Right renal pelvis (tissue), 4 donors: ENCODE data around the gene C6orf62. TPM values are rescaled to one million over a fixed set of nuclear protein-coding genes. Genes with fewer than 3 reads are reported as not detected.
"Not testable (repeated sequence)": the region's sequence is repeated elsewhere in the genome, so short reads cannot be mapped to it uniquely, and the experiment has no call there.

Source experiments
- DNase-seq, 4 donors: peaks; one replicate each; pipeline ENCODE4 v3.0.0-alpha.2; 2013; ENCODE audit warnings: low read depth in 4 of 4, low spot score in 3 of 4, missing footprints in 1 of 4
- polyA plus RNA-seq, 4 donors: library from polyadenylated mRNA; unstranded; fragments of 120-200 nt; gene quantifications; one replicate each; pipeline ENCODE4 v1.2.1, GENCODE V29; 2013; ENCODE audit not compliant: insufficient read length in 4 of 4

C6orf62 gene
- polyA plus RNA-seq = 100 to 1,000 TPM; 125 to 155 (median 140) TPM

GRCh38 chr6:24719125-24719971, at the start of gene C6orf62:
C6orf62 (minus strand) TSS chr6:24719154; CDS start chr6:24718668, 486 bp downstream.
- DNase-seq = peak in 1 of 4 donors; percentile 16

DNA sequence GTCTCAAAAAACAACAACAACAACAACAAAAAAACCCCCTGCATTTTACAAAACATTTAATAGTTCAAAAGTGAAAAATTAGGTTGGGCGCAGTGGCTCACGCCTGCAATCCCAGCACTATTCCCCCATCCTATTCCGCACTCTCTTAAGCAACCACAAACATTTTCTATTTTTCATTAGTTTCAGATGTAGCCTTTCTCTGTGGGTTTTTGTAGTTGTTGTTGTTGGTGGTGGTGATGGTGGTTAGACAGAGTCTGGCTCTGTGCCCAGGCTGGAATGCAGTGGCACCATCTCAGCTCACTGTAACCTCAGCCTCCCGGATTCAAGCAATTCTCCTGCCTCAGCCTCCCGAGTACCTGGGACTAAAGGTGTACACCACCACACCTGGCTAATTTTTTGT, 49.4 kb upstream of the C6orf62 start:
- no peak for DNase-seq

DNA sequence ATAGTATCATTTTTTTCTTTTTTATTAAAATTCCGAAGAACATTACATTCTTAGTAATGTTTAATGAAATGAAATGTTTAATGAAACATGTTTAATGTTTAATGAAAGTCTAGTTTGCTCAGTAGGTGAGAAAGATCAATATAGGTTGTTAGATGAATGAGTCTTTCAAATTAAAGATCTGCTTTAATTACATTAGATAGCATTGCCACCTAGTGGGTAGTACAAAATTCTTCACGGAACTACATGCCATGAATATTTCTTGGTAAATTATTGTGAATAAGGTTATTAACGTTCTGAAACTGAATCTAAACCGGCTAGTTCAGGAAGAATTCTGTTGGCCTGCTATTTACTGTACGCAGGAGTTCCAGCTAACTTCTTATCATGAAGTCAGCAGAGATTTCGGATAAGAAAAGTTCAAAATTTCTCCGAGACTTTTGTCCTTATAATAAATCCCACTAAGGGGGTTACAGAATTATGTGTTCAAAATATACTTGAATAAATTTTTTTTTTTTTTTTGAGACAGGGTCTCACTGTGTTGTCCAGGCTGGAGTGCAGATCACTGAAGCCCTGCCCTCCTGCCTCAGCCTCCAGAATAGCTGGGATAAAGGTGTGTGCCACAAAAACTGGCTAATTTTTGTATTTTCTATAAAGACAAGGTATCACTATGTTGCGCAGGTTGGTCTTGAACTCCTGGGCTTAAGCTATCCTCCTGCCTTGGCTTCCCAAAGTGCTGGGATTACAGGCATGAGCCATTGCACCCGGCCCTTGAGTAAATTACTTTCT, 47.9 kb upstream of the C6orf62 start:
- DNase-seq = no peak

GRCh38 chr6:24765968-24766367, 47.0 kb upstream of the C6orf62 start:
- not testable (repeated sequence) for DNase-seq

DNA sequence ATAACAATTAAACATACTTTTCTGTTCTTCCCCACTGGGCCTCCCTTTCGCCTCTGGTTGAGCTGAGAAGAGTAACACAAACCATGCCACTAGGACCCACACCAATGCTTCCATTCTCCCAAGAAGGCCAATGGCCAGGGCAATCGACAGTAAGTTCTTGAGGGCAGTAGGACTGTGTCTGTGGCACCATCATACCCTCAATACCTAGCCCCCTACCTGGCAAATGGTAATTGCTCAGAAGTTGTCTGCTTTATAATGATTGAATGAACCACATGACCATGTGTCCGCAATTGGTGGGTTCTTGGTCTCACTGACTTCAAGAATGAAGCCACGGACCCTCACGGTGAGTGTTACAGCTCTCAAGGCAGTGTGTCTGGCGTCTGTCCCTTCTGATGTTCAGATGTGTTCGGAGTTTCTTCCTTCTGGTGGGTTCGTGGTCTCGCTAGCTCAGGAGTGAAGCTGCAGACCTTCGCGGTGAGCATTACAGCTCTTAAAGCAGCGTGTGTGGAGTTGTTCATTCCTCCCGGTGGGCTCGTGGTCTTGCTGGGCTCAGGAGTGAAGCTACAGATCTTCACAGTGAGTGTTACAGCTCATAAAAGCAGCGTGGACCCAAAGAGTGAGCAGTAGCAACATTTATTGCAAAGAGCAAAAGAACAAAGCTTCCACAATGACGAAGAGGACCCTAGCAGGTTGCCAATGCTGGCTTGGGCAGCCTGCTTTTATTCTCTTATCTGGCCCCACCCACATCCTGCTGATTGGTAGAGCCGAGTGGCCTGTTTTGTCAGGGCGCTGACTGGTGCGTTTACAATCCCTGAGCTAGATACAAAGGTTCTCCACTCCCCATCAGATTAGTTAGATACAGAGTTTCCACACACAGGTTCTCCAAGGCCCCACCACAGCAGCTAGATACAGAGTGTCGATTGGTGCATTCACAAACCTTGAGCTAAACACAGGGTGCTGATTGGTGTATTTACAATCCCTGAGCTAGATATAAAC, 46.2 kb upstream of the C6orf62 start:
- DNase-seq = not testable (repeated sequence)

DNA sequence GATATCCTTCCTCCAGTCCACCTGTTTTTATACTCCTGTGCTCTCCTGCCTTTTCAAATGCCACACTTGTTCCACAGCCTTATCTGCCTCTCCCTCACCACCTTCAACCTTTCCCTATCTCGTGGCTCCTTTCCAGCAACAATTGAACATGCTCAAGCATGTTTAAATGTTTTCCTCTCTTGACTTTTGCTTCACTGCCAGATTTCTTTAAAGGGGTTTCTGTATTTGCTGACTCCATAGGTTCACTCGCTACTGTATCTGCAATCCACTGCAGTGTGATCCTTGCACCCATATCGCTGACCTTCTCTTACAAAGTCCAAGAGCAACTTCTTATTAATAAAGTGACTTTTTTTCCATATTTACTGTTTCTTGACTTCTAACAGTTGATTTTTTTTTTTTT, 44.6 kb upstream of the C6orf62 start:
- no peak for DNase-seq

DNA sequence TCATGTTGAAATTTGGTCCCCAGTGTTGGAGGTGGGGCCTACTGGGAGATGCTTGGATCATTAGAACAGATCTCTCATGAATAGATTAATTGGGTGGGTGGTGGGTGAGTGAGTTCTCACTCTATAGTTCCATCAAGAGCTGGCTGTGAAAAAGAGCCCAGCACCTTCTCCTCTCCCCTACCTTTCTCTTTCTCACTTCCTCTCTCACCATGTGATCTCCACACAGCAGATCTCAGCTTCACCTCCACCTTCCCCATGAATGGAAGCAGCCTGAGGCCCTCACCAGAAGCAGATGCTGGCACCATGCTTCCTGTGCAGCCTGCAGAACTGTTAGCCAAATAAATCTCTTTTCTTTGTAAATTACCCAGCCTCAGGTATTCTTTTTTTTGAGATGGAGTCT, 42.9 kb upstream of the C6orf62 start:
- DNase-seq = no peak

GRCh38 chr6:24761193-24761835, 42.4 kb upstream of the C6orf62 start:
- no peak for DNase-seq

GRCh38 chr6:24760210-24760609, 41.3 kb upstream of the C6orf62 start:
- no peak for DNase-seq

DNA sequence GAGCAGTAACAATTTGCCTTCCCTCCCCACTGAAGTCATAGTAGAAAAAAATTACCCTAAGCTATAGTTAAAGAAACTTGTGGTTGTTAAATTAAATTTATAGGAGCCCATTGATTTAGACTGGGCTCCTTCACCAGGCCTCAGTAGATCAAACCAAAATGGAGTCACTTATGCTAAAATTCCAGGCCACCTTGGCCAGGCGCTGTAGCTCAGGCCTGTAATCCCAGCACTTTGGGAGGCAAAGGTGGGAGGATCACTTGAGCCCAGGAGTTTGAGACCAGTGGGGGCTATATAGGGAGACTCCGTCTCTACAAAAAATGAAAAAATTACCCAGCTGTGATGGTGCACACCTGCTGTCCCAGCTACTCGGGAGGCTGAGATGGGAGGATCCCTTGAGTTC, 40.8 kb upstream of the C6orf62 start:
- DNase-seq = no peak

DNA sequence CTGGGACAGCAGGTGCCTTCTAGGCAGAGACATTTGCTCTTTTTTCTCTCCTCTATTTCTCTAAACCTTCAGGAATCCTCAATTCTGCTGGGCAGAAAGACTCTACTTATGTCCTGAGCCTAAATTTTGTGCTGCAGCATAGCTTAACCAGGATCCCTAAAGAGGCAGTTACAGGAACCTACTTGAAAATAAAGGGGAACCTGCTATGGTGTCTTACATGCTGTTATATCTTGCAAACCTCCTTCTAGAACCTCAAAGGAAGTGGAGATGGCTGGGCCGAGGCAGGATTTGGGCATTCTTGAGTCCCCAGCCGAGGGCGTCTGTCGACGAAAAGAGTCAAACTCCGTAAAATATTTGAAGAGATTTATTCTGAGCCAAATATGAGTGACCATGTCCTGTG, 38.7 kb upstream of the C6orf62 start:
- DNase-seq = no peak

DNA sequence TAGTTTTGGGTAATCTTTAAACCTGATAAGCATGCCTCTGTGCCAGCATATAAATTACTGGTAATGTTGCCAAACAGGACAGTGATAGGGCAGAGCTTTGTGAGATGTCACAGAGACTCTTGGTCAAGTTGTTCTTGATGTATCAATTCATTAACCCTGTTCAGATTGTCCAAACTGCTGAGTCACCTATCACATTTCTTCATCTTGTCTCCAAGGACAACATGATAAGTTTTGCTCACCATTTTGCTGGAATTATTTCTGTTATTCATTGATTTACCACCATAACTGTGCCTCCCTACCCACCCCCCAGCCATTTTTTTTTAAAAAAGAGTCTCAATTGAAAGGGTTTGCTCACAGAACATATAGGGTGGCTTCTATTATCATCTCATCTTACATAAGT, 36.3 kb upstream of the C6orf62 start:
- DNase-seq = no peak

DNA sequence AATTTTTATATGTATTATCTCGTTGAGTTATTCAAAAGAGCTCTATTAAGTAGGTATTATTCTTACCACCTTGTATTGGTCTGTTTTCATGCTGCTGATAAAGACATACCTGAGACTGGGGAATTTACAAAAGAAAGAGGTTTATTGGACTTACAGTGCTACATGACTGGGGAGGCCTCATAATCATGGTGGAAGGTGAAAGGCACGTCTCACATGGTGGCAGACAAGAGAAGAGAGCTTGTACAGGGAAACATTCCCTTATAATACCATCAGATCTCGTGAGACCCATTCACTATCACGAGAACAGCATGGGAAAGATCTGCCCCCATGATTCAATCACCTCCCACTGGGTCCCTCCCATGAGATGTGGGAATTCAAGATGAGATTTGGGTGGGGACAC, 35.4 kb upstream of the C6orf62 start:
- not testable (repeated sequence) for DNase-seq

DNA sequence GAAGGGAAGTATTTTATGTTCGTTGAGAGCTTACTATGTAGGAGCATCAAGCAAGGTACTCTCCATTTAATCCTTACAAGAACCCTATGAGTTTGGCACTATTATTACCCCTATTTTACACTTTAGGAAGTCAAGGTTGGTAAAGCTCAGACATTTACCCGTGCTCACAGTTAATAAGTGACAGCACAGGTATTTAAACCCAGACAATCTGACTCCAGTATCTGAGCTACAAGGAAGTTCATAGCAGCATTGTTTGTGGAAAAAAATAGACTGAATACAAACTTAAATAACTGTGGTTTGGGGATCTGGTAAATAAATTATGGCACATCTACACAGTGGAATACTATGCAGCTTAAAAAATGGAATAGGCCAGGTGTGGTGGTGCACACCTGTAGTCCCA, 34.6 kb upstream of the C6orf62 start:
- no peak for DNase-seq

DNA sequence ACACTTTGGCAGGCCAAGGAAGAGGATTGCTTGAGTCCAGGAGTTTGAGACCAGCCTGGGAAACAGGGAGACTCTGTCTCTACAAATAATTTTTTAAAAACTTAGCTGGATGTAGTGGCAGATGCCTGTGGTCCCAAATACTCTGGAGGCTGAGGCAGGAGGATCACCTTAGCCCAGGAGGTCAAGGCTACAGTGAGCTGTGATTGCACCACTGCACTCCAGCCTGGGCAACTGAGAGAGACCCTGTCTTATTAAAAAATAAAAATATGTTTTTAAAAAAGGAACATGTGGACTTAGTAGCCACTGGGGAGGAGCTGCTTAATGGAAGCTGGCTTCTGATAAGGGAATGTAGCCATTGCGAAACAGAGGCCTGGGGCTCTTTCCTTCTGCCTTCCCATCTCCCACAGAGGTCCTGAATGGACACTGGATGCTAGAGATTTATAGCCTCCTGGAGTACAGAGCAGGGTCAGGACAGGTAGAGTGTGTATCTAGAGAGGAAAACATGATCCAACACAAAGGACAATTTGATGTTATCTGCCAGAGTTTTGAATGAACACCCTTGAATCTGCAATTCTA, 34.1 kb upstream of the C6orf62 start:
- no peak for DNase-seq

DNA sequence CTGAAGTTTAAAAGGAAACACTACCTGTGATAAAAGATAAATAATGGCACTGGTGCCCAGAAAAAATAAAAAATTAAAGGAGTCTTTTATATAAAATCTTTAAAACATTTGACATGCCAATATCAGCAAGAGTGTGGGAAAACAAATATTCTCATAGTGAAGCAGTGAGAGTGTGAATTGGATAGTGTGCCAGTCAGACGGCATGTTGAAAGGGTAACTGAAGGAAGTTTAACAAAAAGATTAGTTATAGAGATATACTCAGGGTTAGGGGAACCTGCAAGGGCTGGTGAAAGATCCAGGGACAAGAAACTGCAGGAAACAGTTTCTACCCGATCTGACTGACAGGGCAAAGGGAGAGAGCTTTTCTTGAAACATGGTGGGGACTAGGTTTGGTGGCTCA, 33.5 kb upstream of the C6orf62 start:
- no peak for DNase-seq

DNA sequence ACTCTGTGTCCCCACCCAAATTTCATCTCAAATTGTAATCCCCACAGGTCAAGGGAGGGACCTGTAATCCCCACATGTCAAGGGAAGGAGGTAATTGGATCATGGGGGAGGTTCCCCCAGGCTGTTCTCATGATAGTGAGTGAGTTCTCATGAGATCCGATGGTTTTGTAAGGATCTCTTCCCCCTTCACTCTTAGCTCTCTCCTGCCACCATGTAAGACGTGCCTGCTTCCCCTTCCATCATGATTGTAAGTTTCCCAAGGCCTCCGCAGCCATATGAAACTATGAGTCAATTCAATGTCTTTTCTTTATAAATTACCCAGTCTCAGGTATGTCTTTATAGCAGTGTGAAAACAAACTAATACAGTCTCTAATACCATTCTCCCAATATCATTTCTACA, 31.9 kb upstream of the C6orf62 start:
- not testable (repeated sequence) for DNase-seq

GRCh38 chr6:24749297-24749696, 30.3 kb upstream of the C6orf62 start:
- DNase-seq = no peak

DNA sequence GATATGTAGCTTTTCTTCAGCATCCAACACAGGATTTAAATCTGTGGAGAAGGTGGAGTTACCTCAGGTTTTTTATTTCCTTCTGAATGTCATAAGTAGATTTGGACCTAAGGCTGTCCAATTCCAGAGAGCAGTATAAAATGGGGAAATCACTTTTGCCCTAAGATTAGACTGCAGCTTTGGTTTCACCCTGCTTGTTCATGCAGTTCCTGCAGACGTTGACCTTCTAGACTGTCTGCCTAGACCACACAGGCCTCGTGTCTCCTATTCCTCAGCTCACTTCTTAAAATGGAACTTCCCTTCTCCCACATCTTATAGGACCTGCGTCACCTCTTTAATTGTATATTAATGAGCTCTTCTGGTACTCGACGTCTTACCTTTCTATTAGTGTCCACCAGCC, 26.0 kb upstream of the C6orf62 start:
- DNase-seq = no peak

DNA sequence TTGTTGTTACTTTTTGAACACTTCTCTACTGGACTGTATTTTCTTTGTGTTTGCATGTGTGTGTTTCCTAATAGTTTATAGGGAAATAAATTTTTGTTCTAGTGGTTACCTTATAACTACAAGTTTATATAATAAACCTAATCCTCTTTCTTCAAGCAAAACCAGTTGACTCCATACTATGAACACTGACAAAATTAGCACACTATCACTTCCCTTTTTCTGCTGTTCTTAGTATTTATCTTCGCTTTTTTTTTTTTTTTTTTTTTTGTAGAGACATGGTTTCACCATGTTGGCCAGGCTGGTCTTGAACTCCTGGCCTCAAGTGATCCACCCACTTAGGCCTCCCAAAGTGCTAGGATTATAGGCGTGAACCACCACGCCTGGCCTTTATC, 25.0 kb upstream of the C6orf62 start:
- DNase-seq = no peak
